ENCODE data around the gene GMPPA. TPM values are rescaled to one million over a fixed set of nuclear protein-coding genes. Genes with fewer than 3 reads are reported as not detected.

GMPPA gene
- total RNA-seq, 1 experiment from 2014 or later: 32.0 TPM

GRCh38 chr2:219495531-219496122 lies 3.1 kb upstream of the GMPPA start:
- peaks cover 12% of the 10 kb centered on the region; the same call in 1 of the 2 replicates for H3K4me1 ChIP-seq (ENCODE audit: insufficient read depth, low read length)
- no peak overlapping the region for H3K27ac Mint-ChIP-seq
- no peak overlapping the region for H3K18ac ChIP-seq (ENCODE audit: insufficient read length, low read depth, low read length)
- no peak overlapping the region for H2BK5ac ChIP-seq (ENCODE audit: insufficient read length, low read length)
- no peak overlapping the region for H2AK5ac ChIP-seq (ENCODE audit: insufficient read length, low read length)
- no peak overlapping the region for H3K4me3 Mint-ChIP-seq
- no peak overlapping the region for H3K56ac ChIP-seq (ENCODE audit: insufficient read length, low read depth, low read length)
- no peak overlapping the region for H3K23ac ChIP-seq (ENCODE audit: insufficient read length, low read depth, low read length)
- H3K27me3 Mint-ChIP-seq (ENCODE audit: low read depth): peaks cover 59% of the 10 kb centered on the region
- H4K8ac ChIP-seq (replicated peaks; ENCODE audit: insufficient read length, low read depth, low read length): no peak overlapping the region
- H2AFZ ChIP-seq (ENCODE audit: low read length): no peak overlapping the region
- H3K4ac ChIP-seq (ENCODE audit: low read depth, low read length): no peak overlapping the region
- H3K9me3 Mint-ChIP-seq: no peaks in the 10 kb centered on the region; a peak in 1 of 5 replicates
- H4K20me1 ChIP-seq (ENCODE audit: control insufficient read depth, insufficient read depth, insufficient read length): peaks cover 5% of the 10 kb centered on the region
- H3T11ph ChIP-seq (ENCODE audit: low read length): no peak overlapping the region
- no peak overlapping the region for H3K14ac ChIP-seq (ENCODE audit: insufficient read depth, low read length)
- no peak overlapping the region for H2BK12ac ChIP-seq (ENCODE audit: insufficient read length, low read depth, low read length)
- peak; percentile 80 for TF ChIP-seq CTCF (conservative IDR thresholded peaks at IDR 0.05)
- no peak overlapping the region for H4K5ac ChIP-seq (ENCODE audit: insufficient read length, low read depth, low read length)
- H3K4me2 ChIP-seq (ENCODE audit: insufficient read depth, insufficient read length, low read length): no peak overlapping the region
- H3K9ac ChIP-seq (ENCODE audit: extremely low read depth, insufficient read length, low read length): no peak overlapping the region
- no CpG with 5 or more reads among the region's 14 CpGs for WGBS (ENCODE audit: extremely low coverage, insufficient read length, low lambda C conversion rate)
- no peak overlapping the region for H2BK15ac ChIP-seq (ENCODE audit: low read depth, low read length)
- no peaks in the 10 kb centered on the region for H3K36me3 Mint-ChIP-seq (ENCODE audit: insufficient read depth in 1 of 3, low read depth in 3 of 3)
- H3K27me3 ChIP-seq (ENCODE audit: insufficient read depth, low read length): peaks cover 15% of the 10 kb centered on the region; the same call in 1 of the 2 replicates
- DNase-seq: peak; percentile 83
- H3K79me1 ChIP-seq (ENCODE audit: insufficient read depth, low read depth, low read length, poor library complexity, severe bottlenecking): no peaks in the 10 kb centered on the region
- no peak overlapping the region for H4K91ac ChIP-seq (ENCODE audit: insufficient read length, low read depth, low read length)
- peaks cover 30 to 47% of the 10 kb centered on the region in 2 experiments for H3K4me1 Mint-ChIP-seq
- H3K23me2 ChIP-seq (ENCODE audit: insufficient read length, low read depth, low read length, poor library complexity, severe bottlenecking): peaks cover 24% of the 10 kb centered on the region
- no peaks in the 10 kb centered on the region for H3K9me3 ChIP-seq (ENCODE audit: control insufficient read depth, low read depth, low read length)
- H2BK120ac ChIP-seq (ENCODE audit: low read depth, low read length, poor library complexity, severe bottlenecking): no peak overlapping the region
- no peaks in the 10 kb centered on the region for H3K79me2 ChIP-seq (ENCODE audit: insufficient read depth, low read length)
- H2BK20ac ChIP-seq (ENCODE audit: low read depth, low read length, poor library complexity, severe bottlenecking): no peak overlapping the region
- no peak overlapping the region for H3K27ac ChIP-seq (ENCODE audit: insufficient read length, low read depth, low read length)
